ENCODE measurements around the gene CREB3L1.
A peak's percentile ranks its signal among the peaks of the same experiment; 100 is the strongest.

CREB3L1 gene

GRCh38 chr11:46250745-46251052 is 26.8 kb upstream of the CREB3L1 start:
- no peaks in the 10 kb centered on the region for H3K36me3 ChIP-seq (ENCODE audit: control insufficient read depth in 1 of 2, insufficient read depth in 2 of 2, low read length in 2 of 2)
- H2BK5ac ChIP-seq (ENCODE audit: low read depth, low read length, poor library complexity), result no peak overlapping the region
- no peaks in the 10 kb centered on the region for H3K27me3 ChIP-seq (ENCODE audit: insufficient read depth, low read length)
- H2AK5ac ChIP-seq (ENCODE audit: low read length), result no peak overlapping the region
- peaks cover 11 to 12% of the 10 kb centered on the region in 2 experiments for H3K4me1 ChIP-seq (ENCODE audit: control insufficient read depth in 1 of 2, insufficient read depth in 2 of 2, low read length in 2 of 2)
- H2BK120ac ChIP-seq (ENCODE audit: insufficient read depth, low read length, poor library complexity), result no peak overlapping the region
- peaks cover 9% of the 10 kb centered on the region for H3K79me1 ChIP-seq (ENCODE audit: low read length)
- H2AFZ ChIP-seq (ENCODE audit: insufficient read depth, low read length, poor library complexity), result no peak overlapping the region
- no peaks in the 10 kb centered on the region for H3K79me2 ChIP-seq (ENCODE audit: control insufficient read depth, insufficient read depth, low read length, poor library complexity)
- no peak overlapping the region for H3K4me2 ChIP-seq (ENCODE audit: low read length)
- no CpG with 5 or more reads among the region's 2 CpGs for WGBS (ENCODE audit: extremely low coverage, insufficient coverage, insufficient read length)
- H3K4ac ChIP-seq (ENCODE audit: low read depth, low read length), result no peak overlapping the region
- no peak for DNase-seq
- no peak overlapping the region for H3K9ac ChIP-seq (ENCODE audit: low read length)
- H3K14ac ChIP-seq (ENCODE audit: low read length), result no peak overlapping the region
- H3K18ac ChIP-seq (ENCODE audit: low read length), result no peak overlapping the region
- H3K9me3 ChIP-seq (ENCODE audit: insufficient read depth, low read depth, low read length), result no peaks in the 10 kb centered on the region
- H4K8ac ChIP-seq (ENCODE audit: low read depth, low read length), result no peak overlapping the region
- H2BK12ac ChIP-seq (ENCODE audit: low read length), result no peak overlapping the region
- no peak overlapping the region for H3K27ac ChIP-seq (ENCODE audit: low read depth, low read length)
- no peak overlapping the region for H3K23ac ChIP-seq (ENCODE audit: low read length)
- H3K4me3 ChIP-seq (ENCODE audit: low read depth, low read length), result no peak overlapping the region
- no peak overlapping the region for H4K12ac ChIP-seq (ENCODE audit: low read depth, low read length)
- no peak overlapping the region for H4K91ac ChIP-seq (ENCODE audit: low read depth, low read length)

- Histone ChIP-seq H3K4me1 (ENCODE audit: control insufficient read depth in 1 of 2, insufficient read depth in 2 of 2, low read length in 2 of 2) (peaks cover 11 to 12% of the 10 kb centered on the region in 2 experiments), H3K18ac (ENCODE audit: low read length) (no peak overlapping the region), H2AK5ac (ENCODE audit: low read length) (peak overlapping the region; percentile 9), H3K4ac (ENCODE audit: low read depth, low read length) (no peak overlapping the region), H2BK120ac (ENCODE audit: insufficient read depth, low read length, poor library complexity) (no peak overlapping the region), H2BK12ac (ENCODE audit: low read length) (no peak overlapping the region), H4K8ac (ENCODE audit: low read depth, low read length) (no peak overlapping the region), H3K79me2 (ENCODE audit: control insufficient read depth, insufficient read depth, low read length, poor library complexity) (no peaks in the 10 kb centered on the region), H3K23ac (ENCODE audit: low read length) (no peak overlapping the region), H2AFZ (ENCODE audit: insufficient read depth, low read length, poor library complexity) (no peak overlapping the region), H3K27ac (ENCODE audit: low read depth, low read length) (no peak overlapping the region), H2BK5ac (ENCODE audit: low read depth, low read length, poor library complexity) (no peak overlapping the region), H4K91ac (ENCODE audit: low read depth, low read length) (peak overlapping the region; percentile 27), H3K79me1 (ENCODE audit: low read length) (peaks cover 9% of the 10 kb centered on the region), H3K14ac (ENCODE audit: low read length) (no peak overlapping the region), H4K12ac (ENCODE audit: low read depth, low read length) (no peak overlapping the region), H3K9me3 (ENCODE audit: insufficient read depth, low read depth, low read length) (no peaks in the 10 kb centered on the region), H3K9ac (ENCODE audit: low read length) (no peak overlapping the region), H3K4me3 (ENCODE audit: low read depth, low read length) (no peak overlapping the region), H3K36me3 (ENCODE audit: control insufficient read depth in 1 of 2, insufficient read depth in 2 of 2, low read length in 2 of 2) (no peaks in the 10 kb centered on the region), H3K27me3 (ENCODE audit: insufficient read depth, low read length) (no peaks in the 10 kb centered on the region), H3K4me2 (ENCODE audit: low read length) (no peak overlapping the region)
- no CpG with 5 or more reads among the region's 6 CpGs for WGBS (ENCODE audit: extremely low coverage, insufficient coverage, insufficient read length)
- DNase-seq, result no peak
Measured at GRCh38 chr11:46251954-46252353, 25.5 kb upstream of the CREB3L1 start.

DNA sequence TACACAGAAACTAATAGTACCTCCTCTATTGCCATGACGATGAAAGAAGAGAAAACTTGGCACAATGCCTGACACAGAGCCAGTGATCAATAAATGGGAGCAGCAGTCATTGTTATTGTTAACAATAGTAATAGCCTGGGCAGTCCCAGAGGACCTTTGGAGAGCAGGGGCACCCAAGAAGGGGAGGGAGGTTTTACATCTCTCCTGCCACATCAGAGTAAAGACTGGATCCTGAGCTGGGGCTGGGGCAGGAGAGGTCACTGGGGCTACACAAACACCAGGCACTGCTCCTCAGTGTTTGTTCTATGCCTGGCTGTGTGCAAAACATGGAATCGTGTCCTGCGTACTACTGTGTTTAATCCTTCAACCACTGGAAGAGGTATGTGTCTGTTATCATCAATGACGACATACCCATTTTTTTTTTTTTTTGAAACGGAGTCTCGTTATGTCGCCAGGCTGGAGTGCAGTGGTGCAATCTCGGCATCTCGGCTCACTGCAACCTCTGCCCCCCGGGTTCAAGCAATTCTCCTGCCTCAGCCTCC is 25.0 kb upstream of the CREB3L1 start:
- Histone ChIP-seq H3K9me3 (ENCODE audit: insufficient read depth, low read depth, low read length) (no peaks in the 10 kb centered on the region), H3K23ac (ENCODE audit: low read length) (no peak overlapping the region), H4K91ac (ENCODE audit: low read depth, low read length) (no peak overlapping the region), H2AK5ac (ENCODE audit: low read length) (no peak overlapping the region), H3K27me3 (ENCODE audit: insufficient read depth, low read length) (no peaks in the 10 kb centered on the region), H3K36me3 (ENCODE audit: control insufficient read depth in 1 of 2, insufficient read depth in 2 of 2, low read length in 2 of 2) (no peaks in the 10 kb centered on the region), H4K8ac (ENCODE audit: low read depth, low read length) (no peak overlapping the region), H2BK120ac (ENCODE audit: insufficient read depth, low read length, poor library complexity) (no peak overlapping the region), H2BK5ac (ENCODE audit: low read depth, low read length, poor library complexity) (no peak overlapping the region), H3K4me1 (ENCODE audit: control insufficient read depth in 1 of 2, insufficient read depth in 2 of 2, low read length in 2 of 2) (peaks cover 11 to 12% of the 10 kb centered on the region in 2 experiments), H3K27ac (ENCODE audit: low read depth, low read length) (no peak overlapping the region), H3K4me3 (ENCODE audit: low read depth, low read length) (no peak overlapping the region), H3K79me1 (ENCODE audit: low read length) (peaks cover 9% of the 10 kb centered on the region), H3K79me2 (ENCODE audit: control insufficient read depth, insufficient read depth, low read length, poor library complexity) (no peaks in the 10 kb centered on the region), H3K4ac (ENCODE audit: low read depth, low read length) (no peak overlapping the region), H2AFZ (ENCODE audit: insufficient read depth, low read length, poor library complexity) (no peak overlapping the region), H3K4me2 (ENCODE audit: low read length) (no peak overlapping the region), H3K18ac (ENCODE audit: low read length) (no peak overlapping the region), H2BK12ac (ENCODE audit: low read length) (no peak overlapping the region), H3K14ac (ENCODE audit: low read length) (no peak overlapping the region), H4K12ac (ENCODE audit: low read depth, low read length) (no peak overlapping the region), H3K9ac (ENCODE audit: low read length) (no peak overlapping the region)
- WGBS (ENCODE audit: extremely low coverage, insufficient coverage, insufficient read length), result no CpG with 5 or more reads among the region's 10 CpGs
- DNase-seq, result peak in 1 of 2 donors; percentile 25

- no peak for DNase-seq
- no peak overlapping the region for H2BK120ac ChIP-seq (ENCODE audit: insufficient read depth, low read length, poor library complexity)
- peaks cover 5% of the 10 kb centered on the region for H3K79me1 ChIP-seq (ENCODE audit: low read length)
- H3K18ac ChIP-seq (ENCODE audit: low read length), result no peak overlapping the region
- H3K9me3 ChIP-seq (ENCODE audit: insufficient read depth, low read depth, low read length), result no peaks in the 10 kb centered on the region
- no peaks in the 10 kb centered on the region for H3K36me3 ChIP-seq (ENCODE audit: control insufficient read depth in 1 of 2, insufficient read depth in 2 of 2, low read length in 2 of 2)
- no peak overlapping the region for H3K4me3 ChIP-seq (ENCODE audit: low read depth, low read length)
- H3K27ac ChIP-seq (ENCODE audit: low read depth, low read length), result no peak overlapping the region
- H2BK5ac ChIP-seq (ENCODE audit: low read depth, low read length, poor library complexity), result no peak overlapping the region
- H4K8ac ChIP-seq (ENCODE audit: low read depth, low read length), result no peak overlapping the region
- H2AK5ac ChIP-seq (ENCODE audit: low read length), result no peak overlapping the region
- no peak overlapping the region for H4K12ac ChIP-seq (ENCODE audit: low read depth, low read length)
- H3K4me1 ChIP-seq (ENCODE audit: control insufficient read depth in 1 of 2, insufficient read depth in 2 of 2, low read length in 2 of 2), result peaks cover 7% of the 10 kb centered on the region in 2 experiments
- no peak overlapping the region for H3K4me2 ChIP-seq (ENCODE audit: low read length)
- no peak overlapping the region for H3K4ac ChIP-seq (ENCODE audit: low read depth, low read length)
- no peak overlapping the region for H3K14ac ChIP-seq (ENCODE audit: low read length)
- no peaks in the 10 kb centered on the region for H3K27me3 ChIP-seq (ENCODE audit: insufficient read depth, low read length)
- no peak overlapping the region for H2BK12ac ChIP-seq (ENCODE audit: low read length)
- no CpG with 5 or more reads among the region's 13 CpGs for WGBS (ENCODE audit: extremely low coverage, insufficient coverage, insufficient read length)
- H3K9ac ChIP-seq (ENCODE audit: low read length), result no peak overlapping the region
- no peak overlapping the region for H4K91ac ChIP-seq (ENCODE audit: low read depth, low read length)
- no peak overlapping the region for H2AFZ ChIP-seq (ENCODE audit: insufficient read depth, low read length, poor library complexity)
- H3K79me2 ChIP-seq (ENCODE audit: control insufficient read depth, insufficient read depth, low read length, poor library complexity), result no peaks in the 10 kb centered on the region
- H3K23ac ChIP-seq (ENCODE audit: low read length), result no peak overlapping the region
Measured at GRCh38 chr11:46253258-46254132, 24.0 kb upstream of the CREB3L1 start.

All from trophoblast cell (in vitro differentiated cells and primary cell).